ENCODE results near the gene BLNK. TPM values are rescaled to one million over a fixed set of nuclear protein-coding genes. Genes with fewer than 3 reads are reported as not detected.

Gene BLNK
- total and polyA plus RNA-seq, 2 donors (not counting 1 experiment from before 2014, with no cell fraction given): 0.33 TPM; not detected in 1

DNA sequence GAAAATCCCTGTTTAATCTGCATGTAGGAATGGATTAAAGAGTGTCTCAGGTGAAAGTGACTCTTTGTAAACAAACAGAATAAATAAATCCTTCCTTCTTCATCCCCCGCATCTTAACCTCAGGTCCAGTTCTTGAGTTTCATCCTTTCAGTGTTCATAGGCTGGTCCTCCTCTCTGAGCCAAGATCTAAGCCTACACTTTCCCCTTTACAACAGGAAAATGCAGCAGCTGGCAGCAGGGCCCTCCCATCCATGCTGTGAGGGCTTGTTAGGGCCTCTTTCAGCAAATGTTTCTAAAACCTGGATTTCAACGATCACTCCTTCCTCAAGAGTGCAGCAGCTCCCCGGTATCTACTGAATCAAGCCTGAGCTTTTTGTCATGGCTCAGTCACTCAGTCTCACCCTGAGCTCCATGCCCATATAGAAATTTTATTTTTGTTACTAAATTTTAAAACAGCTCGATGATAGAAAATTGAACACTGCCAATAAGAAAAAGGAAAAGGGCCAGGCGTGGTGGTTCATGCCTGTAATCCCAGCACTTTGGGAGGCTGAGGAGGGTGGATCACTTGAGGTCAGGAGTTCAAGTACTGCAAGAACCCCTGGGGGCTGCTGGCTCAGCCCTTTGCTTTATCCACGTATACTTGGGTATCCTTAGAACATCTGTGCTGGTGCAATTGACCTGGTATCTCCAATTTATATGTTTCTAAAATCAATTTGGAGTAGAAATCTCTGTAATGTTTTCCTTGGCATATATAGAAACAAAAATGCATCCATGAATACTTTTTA, 15.6 kb downstream of the BLNK start:
- TF ChIP-seq, protein P1, sequence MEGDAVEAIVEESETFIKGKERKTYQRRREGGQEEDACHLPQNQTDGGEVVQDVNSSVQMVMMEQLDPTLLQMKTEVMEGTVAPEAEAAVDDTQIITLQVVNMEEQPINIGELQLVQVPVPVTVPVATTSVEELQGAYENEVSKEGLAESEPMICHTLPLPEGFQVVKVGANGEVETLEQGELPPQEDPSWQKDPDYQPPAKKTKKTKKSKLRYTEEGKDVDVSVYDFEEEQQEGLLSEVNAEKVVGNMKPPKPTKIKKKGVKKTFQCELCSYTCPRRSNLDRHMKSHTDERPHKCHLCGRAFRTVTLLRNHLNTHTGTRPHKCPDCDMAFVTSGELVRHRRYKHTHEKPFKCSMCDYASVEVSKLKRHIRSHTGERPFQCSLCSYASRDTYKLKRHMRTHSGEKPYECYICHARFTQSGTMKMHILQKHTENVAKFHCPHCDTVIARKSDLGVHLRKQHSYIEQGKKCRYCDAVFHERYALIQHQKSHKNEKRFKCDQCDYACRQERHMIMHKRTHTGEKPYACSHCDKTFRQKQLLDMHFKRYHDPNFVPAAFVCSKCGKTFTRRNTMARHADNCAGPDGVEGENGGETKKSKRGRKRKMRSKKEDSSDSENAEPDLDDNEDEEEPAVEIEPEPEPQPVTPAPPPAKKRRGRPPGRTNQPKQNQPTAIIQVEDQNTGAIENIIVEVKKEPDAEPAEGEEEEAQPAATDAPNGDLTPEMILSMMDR (conservative IDR thresholded peaks at IDR 0.05 in 1 of 2, IDR thresholded peaks at IDR 0.05 in 1 of 2; ENCODE audit: low read depth in 1 of 2, low read length in 2 of 2): no peak
- TF ChIP-seq EZH2 (IDR thresholded peaks at IDR 0.05; ENCODE audit: low read length, missing control alignments): no peak
- H3K4me1 ChIP-seq (ENCODE audit: control insufficient read depth, extremely low read depth, insufficient read depth, low read length): no peaks in the 10 kb centered on the region
- no peaks in the 10 kb centered on the region for H3K9me3 ChIP-seq (ENCODE audit: control insufficient read depth, insufficient read depth, low read depth, low read length)
- H3K27ac ChIP-seq (ENCODE audit: insufficient read depth, low read length): no peak overlapping the region
- H3K79me2 ChIP-seq (ENCODE audit: control insufficient read depth, insufficient read depth, low read length): no peaks in the 10 kb centered on the region
- no peaks in the 10 kb centered on the region for H3K36me3 ChIP-seq (ENCODE audit: control insufficient read depth, insufficient read depth, low read length)
- no peaks in the 10 kb centered on the region for H4K20me1 ChIP-seq (ENCODE audit: control insufficient read depth, extremely low read depth, insufficient read depth, low read length)
- DNase-seq (ENCODE audit: low read depth in 2 of 2): no peak
- no peaks in the 10 kb centered on the region for H3K27me3 ChIP-seq (ENCODE audit: control insufficient read depth, insufficient read depth, low read length)
- no peak overlapping the region for H3K9ac ChIP-seq (ENCODE audit: insufficient read depth, low read length)
- no peak overlapping the region for H2AFZ ChIP-seq (ENCODE audit: low read length)
- no peak overlapping the region for H3K4me3 ChIP-seq (replicated peaks in 1 of 4; ENCODE audit: control extremely low read depth in 1 of 4, insufficient read depth in 1 of 4, low read depth in 3 of 4, low read length in 4 of 4)
- H3K4me2 ChIP-seq (ENCODE audit: extremely low read depth, insufficient read depth, low read length): no peak overlapping the region

DNA sequence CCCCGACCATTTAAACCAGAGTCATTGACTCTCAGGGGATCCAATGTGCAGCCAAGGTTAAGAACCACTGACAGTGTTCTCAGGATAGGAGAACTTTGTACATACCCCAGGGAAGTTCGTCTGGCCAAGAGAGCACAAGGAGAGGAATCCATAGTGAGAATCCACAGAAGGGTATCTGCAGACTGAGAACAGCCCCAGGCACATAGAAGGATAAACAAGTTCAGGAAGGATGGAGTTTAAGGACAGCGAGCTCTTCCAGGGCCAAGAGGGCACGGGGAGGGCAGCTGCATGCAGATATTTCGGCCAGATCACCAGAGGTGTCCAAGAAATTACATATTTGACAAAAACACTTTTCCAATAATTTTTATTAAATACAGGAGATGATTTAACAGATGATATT, 16.4 kb downstream of the BLNK start:
- no peaks in the 10 kb centered on the region for H3K4me1 ChIP-seq (ENCODE audit: control insufficient read depth, extremely low read depth, insufficient read depth, low read length)
- H3K9me3 ChIP-seq (ENCODE audit: control insufficient read depth, insufficient read depth, low read depth, low read length): no peaks in the 10 kb centered on the region
- no peaks in the 10 kb centered on the region for H4K20me1 ChIP-seq (ENCODE audit: control insufficient read depth, extremely low read depth, insufficient read depth, low read length)
- no peak overlapping the region for H3K27ac ChIP-seq (ENCODE audit: insufficient read depth, low read length)
- no peak overlapping the region for H3K4me2 ChIP-seq (ENCODE audit: extremely low read depth, insufficient read depth, low read length)
- TF ChIP-seq, protein P1 (conservative IDR thresholded peaks at IDR 0.05 in 1 of 2, IDR thresholded peaks at IDR 0.05 in 1 of 2; ENCODE audit: low read depth in 1 of 2, low read length in 2 of 2): no peak
- TF ChIP-seq EZH2 (IDR thresholded peaks at IDR 0.05; ENCODE audit: low read length, missing control alignments): no peak
- H3K4me3 ChIP-seq (replicated peaks in 1 of 4; ENCODE audit: control extremely low read depth in 1 of 4, insufficient read depth in 1 of 4, low read depth in 3 of 4, low read length in 4 of 4): no peak overlapping the region
- no peaks in the 10 kb centered on the region for H3K79me2 ChIP-seq (ENCODE audit: control insufficient read depth, insufficient read depth, low read length)
- DNase-seq (ENCODE audit: low read depth in 2 of 2): no peak
- no peak overlapping the region for H3K9ac ChIP-seq (ENCODE audit: insufficient read depth, low read length)
- no peaks in the 10 kb centered on the region for H3K27me3 ChIP-seq (ENCODE audit: control insufficient read depth, insufficient read depth, low read length)
- no peaks in the 10 kb centered on the region for H3K36me3 ChIP-seq (ENCODE audit: control insufficient read depth, insufficient read depth, low read length)
- no peak overlapping the region for H2AFZ ChIP-seq (ENCODE audit: low read length)

DNA sequence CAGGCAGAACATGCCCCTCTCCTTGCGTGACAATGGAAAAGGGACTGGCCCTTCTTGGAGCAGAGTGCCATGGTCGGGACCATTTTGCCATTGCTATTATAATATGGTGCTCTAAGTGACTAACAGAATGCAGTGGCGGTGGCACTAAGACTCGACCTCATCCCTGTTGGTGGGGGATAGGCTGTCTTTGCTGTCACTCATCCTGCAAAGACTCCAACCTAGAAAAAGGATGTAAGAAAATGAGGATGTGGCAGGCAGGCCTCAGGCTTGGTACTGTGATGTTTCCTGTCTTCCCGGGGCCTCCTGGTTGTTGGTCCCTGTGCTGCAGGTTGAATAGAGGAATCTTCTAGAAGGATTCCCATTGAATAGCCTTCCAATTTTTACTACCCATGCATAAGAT, 18.6 kb downstream of the BLNK start:
- no peaks in the 10 kb centered on the region for H3K79me2 ChIP-seq (ENCODE audit: control insufficient read depth, insufficient read depth, low read length)
- DNase-seq (ENCODE audit: low read depth in 2 of 2): no peak
- H4K20me1 ChIP-seq (ENCODE audit: control insufficient read depth, extremely low read depth, insufficient read depth, low read length): no peaks in the 10 kb centered on the region
- H3K36me3 ChIP-seq (ENCODE audit: control insufficient read depth, insufficient read depth, low read length): no peaks in the 10 kb centered on the region
- H3K9ac ChIP-seq (ENCODE audit: insufficient read depth, low read length): no peak overlapping the region
- no peaks in the 10 kb centered on the region for H3K27me3 ChIP-seq (ENCODE audit: control insufficient read depth, insufficient read depth, low read length)
- H3K4me2 ChIP-seq (ENCODE audit: extremely low read depth, insufficient read depth, low read length): no peak overlapping the region
- no peaks in the 10 kb centered on the region for H3K4me1 ChIP-seq (ENCODE audit: control insufficient read depth, extremely low read depth, insufficient read depth, low read length)
- no peak overlapping the region for H3K4me3 ChIP-seq (replicated peaks in 1 of 4; ENCODE audit: control extremely low read depth in 1 of 4, insufficient read depth in 1 of 4, low read depth in 3 of 4, low read length in 4 of 4)
- H3K27ac ChIP-seq (ENCODE audit: insufficient read depth, low read length): no peak overlapping the region
- H3K9me3 ChIP-seq (ENCODE audit: control insufficient read depth, insufficient read depth, low read depth, low read length): no peaks in the 10 kb centered on the region
- TF ChIP-seq, protein P1 (conservative IDR thresholded peaks at IDR 0.05 in 1 of 2, IDR thresholded peaks at IDR 0.05 in 1 of 2; ENCODE audit: low read depth in 1 of 2, low read length in 2 of 2): no peak
- no peak for TF ChIP-seq EZH2 (IDR thresholded peaks at IDR 0.05; ENCODE audit: low read length, missing control alignments)
- no peak overlapping the region for H2AFZ ChIP-seq (ENCODE audit: low read length)

Measured in fibroblast of lung (primary cell).